H54 (cell line): ENCODE measurements around the gene DYRK1A.

ENCODE experiments used
- DNase-seq: peaks from one replicate; pipeline ENCODE4 v3.0.0; 2011; ENCODE audit warnings: low spot score, mixed read lengths; ENCODE audit not compliant: insufficient read length
- FAIRE-seq: peaks from 3 replicates; lab custom pipeline; 2011; peaks lifted over from hg19 to GRCh38; lab: Jason Lieb, UNC
- POLR2A ChIP-seq: IDR thresholded peaks from 2 replicates; pipeline ENCODE4 v1.6.1; 2011; ENCODE audit warnings: low read depth, mild to moderate bottlenecking, low read length

Gene DYRK1A

DNA sequence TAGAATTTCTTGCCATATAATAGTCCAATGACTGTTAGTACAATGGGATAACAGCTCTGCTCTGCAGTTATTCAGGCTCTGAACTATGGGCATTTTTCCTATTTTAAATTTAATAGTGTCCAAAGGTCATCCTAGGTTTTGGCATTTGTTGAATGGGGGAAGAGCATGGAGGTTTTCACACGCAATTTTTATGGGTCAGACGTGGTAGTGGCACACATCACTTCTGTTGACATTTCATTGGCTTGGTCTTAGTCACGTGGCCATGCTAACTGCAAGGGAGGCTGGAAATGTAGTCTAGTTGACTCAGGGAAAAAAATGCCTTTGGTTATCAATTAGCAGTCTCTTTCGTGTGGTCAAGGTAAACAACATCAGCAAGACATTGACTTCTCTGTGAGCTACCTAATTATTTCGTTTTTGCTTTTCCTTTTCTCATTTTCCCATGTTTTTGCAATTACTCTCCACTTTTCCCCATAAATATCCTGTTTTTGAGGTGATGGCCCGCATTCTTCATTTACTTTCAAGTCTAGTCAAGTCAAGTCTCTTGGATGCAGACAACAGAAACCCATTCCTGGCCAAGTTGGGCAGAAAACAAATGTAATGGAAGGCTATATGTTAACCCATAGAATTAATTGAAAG, 82.8 kb downstream of the DYRK1A start:
- DNase-seq (no peak), FAIRE-seq (no peak)
- no peak for TF ChIP-seq POLR2A

DNA sequence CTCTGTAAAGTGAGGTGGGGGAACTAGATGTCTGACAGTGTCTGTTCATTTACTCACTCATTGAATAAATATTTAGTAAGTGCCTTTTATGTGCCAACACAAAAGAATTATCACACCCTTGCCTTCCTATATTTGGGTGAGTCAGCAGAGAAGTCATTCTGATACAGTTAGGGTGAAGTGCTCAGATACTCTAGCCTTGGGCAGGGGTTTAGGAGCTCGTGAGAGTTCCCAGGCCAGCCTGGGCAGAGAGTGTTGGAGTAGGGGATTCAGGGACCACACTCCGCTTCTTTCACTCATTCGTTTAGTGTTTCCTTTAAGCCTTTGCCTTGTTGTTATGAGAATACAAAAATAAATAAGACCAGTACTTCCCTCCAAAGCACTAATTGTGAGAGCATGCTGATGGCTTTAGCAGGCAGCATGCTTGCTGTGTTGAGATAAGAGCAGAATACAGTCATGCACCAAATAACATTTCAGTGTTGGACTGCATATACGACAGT, 83.9 kb downstream of the DYRK1A start:
- FAIRE-seq, result no peak
- no peak for DNase-seq
- no peak for TF ChIP-seq POLR2A

DNA sequence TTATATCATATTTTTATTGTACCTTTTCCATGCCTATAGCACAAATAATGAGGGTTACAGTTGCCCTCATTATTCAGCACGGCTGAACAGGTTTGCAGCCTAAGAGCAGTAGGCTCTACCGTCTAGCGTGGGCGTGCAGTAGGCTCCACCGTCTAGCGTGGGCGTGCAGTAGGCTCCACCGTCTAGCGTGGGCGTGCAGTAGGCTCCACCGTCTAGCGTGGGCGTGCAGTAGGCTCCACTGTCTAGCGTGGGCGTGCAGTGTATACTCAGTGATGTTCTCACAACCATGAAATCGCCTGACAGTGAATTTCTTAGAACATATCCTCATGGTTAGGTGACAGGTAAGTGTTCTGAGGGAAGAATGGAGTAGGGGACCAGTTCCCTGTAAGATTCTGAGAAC, 84.9 kb downstream of the DYRK1A start:
- no peak for DNase-seq
- no peak for TF ChIP-seq POLR2A
- no peak for FAIRE-seq

- TF ChIP-seq POLR2A, result no peak
- FAIRE-seq (peak; percentile 83), DNase-seq (peak; percentile 47)
Observed at GRCh38 chr21:37452227-37452626, 85.7 kb downstream of the DYRK1A start.

DNA sequence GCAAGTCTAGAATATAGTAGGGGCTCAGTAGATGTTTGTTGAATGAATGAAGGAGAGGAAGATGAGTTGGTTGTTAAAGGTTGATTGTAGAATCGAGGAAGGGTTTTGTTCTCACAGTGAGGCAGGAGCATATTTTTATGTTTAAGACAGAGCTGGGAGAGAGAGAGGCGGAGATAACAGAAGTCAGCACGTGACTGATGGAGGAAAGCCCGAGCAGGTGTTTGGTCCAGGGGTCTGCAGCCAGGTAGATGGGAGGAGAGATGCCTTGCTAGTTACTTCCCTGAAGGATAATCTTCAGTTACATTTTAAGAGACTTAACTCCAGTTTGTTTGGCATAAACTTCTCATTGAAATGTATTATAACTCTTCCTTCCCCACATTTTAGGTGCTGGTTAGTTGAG, 86.8 kb downstream of the DYRK1A start:
- no peak for FAIRE-seq
- TF ChIP-seq POLR2A, result no peak
- no peak for DNase-seq

DNA sequence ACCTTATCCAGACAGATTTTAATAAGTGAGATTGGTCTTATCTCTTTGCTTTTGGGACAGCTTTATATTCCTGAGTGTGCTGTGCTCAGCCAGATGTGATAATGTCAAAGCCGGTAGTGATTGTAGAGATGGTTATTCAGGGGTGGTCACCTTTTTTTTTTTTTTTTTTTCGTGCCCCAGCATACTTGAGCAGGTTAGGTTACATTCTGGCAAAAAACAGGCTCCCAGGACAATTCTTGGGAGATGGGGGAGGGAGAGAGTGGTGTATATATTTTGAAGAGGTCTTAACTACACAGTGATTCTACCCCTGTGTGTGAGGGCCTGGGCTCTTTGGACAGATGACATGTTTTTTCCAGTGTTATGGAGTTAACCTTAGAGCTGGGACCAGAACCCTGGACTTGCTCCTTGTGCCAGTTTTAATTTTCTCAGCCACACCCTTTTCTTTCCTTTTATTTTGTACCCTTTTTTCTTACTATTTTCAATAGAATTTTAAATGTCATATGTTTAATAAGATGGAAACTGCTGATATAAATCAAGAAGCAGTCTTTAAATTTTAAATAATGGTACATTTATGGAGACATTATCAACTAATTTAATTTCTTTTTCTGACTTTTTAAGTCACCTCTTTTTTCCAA, 88.4 kb downstream of the DYRK1A start:
- no peak for DNase-seq
- no peak for FAIRE-seq
- TF ChIP-seq POLR2A, result no peak

DNA sequence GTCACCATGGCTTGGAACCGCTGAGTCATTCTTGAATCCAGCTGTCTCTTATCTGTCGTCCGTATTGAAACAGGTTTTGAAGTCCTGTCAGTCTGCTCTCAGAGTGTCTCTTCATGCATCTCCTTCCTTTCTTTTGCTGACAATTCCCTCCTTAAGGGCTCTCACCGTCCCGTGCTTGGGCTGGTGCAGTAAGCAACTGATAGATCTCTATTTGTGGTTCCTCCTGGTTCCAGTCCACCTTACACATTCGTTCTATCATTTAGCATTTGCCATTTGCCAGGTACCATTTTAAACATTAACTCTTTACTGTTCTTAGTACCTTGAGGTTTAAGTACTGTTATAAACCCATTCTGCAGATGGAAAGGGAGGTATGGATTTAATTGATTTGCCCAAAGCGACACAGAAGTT, 88.9 kb downstream of the DYRK1A start:
- TF ChIP-seq POLR2A, result no peak
- no peak for FAIRE-seq
- DNase-seq, result no peak

- no peak for DNase-seq
- no peak for TF ChIP-seq POLR2A
Observed at GRCh38 chr21:37458669-37459276, 92.2 kb downstream of the DYRK1A start.

DNA sequence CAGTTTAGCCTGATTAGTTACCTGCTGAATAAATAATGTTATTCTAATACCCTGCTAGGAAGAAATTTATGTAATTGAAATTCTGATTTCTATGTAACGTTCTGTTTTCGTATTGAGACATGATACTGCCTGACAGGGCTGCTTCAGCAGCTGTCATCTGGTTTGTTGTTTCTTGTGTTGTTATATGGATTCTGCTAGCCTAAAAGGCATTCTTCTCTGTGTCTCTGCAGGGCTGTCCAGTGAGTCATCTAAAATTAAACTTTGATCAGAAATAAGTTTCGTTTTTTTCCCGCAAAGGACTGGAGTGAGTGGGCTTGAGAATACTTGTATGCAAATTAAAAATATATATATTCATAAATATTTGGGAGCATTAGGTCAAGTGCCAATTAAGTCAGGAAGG, 93.0 kb downstream of the DYRK1A start:
- peak; percentile 56 for DNase-seq
- no peak for FAIRE-seq
- no peak for TF ChIP-seq POLR2A

More at GRCh38 chr21:37458669-37459276, 92.2 kb downstream of the DYRK1A start:
- FAIRE-seq, result no peak

GRCh38 chr21:37460196-37460595, 93.6 kb downstream of the DYRK1A start:
- no peak for TF ChIP-seq POLR2A
- DNase-seq, result no peak
- no peak for FAIRE-seq

GRCh38 chr21:37461479-37461878, 94.9 kb downstream of the DYRK1A start:
- TF ChIP-seq POLR2A, result no peak
- no peak for DNase-seq
- FAIRE-seq, result no peak

DNA sequence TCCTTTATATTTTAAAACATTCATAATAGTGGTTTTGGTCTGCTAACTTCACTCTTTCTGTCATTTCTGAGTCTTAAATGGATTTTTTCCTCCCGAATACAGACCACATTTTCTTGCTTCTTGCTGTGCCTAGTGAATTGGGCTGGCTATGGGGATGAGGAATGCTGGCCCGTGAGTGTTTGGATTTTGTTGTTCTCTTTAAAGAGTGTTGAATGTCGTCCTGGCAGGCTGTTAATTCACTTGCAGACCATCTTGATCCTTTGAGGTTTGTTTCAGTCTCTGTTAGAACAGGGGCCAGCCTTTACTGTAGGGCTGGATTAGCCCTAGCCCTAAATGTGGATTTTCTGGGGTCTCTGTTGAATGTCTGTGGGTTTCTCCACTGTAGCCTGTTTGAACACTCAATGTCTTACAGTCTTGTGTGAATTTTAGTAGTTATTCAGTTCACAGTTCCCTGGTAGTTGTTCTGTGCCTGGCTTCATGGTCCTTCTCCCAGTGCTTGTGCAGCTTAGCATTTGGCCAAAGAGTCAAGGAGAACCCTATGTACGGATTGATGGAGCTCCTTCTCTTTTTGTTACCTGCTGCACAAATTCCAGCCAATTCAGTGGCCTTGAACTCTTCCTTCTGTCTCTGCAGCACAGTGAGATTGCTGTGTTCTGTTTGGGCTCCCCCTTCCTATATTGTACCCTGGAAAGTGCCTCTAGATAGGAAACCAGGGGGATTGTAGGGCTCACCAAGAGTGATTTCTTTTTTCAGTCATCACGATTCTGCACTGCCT, 95.7 kb downstream of the DYRK1A start:
- no peak for DNase-seq
- no peak for TF ChIP-seq POLR2A
- no peak for FAIRE-seq

DNA sequence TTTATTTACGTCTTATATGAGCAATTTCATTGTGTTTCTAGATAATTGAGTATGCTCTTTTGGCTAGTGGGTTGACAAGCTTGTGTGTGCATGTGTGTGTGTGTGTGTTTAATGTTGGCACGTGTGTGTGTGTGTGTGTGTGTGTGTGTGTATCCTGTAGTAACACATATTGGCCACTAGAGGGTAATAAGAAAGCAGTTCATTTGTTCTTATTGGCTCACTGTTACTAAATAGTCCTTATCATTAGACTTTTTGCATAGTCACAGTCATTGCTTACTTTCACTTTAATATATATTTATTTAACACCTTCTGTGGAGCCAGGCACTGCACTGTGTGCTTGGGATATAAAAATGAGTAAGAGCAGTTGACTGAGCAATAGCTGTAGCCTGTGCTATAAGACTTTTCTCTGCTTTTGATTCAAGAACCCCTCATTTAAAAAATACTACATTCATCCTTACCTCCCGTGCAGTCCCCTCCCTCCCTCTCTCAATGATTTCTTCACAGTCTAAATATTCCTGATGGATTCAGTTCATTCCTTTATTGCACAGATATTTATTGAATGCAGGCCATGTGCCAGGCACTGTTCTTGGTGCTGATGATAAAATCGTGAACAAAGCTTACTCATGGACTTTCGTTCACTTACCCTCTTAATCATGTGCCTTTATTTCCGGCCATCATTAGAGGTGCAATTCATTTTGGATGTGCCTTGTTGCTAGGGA, 96.7 kb downstream of the DYRK1A start:
- no peak for DNase-seq
- peak; percentile 33 for FAIRE-seq
- TF ChIP-seq POLR2A, result no peak
